Measurements from ENCODE around the gene P4HTM.

The P4HTM gene

DNA sequence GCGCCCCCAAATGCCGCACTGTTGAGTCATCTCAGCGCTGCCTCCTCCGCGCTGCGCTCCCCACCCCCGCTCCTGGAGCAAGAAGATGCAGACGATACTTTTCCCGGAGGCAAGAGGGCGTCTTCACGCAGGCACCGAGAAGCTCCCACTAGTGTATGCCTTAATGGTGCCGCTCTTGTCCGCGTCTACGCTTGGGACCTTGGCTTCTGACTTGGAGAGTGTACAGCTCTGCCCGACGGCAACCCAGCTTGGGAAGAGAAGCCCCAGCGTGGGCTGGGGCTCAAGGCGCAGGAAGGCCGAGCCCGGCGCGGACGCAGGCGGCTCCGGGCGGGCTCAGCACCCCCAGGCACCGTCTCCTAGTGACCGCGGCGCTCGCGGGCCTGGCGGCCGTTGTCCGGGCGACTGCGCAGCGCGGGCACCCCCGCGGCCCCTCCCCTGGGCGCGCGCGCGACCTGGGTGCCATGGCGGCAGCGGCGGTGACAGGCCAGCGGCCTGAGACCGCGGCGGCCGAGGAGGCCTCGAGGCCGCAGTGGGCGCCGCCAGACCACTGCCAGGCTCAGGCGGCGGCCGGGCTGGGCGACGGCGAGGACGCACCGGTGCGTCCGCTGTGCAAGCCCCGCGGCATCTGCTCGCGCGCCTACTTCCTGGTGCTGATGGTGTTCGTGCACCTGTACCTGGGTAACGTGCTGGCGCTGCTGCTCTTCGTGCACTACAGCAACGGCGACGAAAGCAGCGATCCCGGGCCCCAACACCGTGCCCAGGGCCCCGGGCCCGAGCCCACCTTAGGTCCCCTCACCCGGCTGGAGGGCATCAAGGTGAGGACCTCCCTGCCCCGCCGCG, at the start of gene P4HTM:
P4HTM (plus strand) TSS at position 446 of the 840 bp plus-strand sequence; CDS start at position 462, 16 bp downstream.
- no peak for DNase-seq

- DNase-seq = no peak
These were observed 44.6 kb upstream of the P4HTM start for GRCh38 chr3:48945432-48945831.

DNA sequence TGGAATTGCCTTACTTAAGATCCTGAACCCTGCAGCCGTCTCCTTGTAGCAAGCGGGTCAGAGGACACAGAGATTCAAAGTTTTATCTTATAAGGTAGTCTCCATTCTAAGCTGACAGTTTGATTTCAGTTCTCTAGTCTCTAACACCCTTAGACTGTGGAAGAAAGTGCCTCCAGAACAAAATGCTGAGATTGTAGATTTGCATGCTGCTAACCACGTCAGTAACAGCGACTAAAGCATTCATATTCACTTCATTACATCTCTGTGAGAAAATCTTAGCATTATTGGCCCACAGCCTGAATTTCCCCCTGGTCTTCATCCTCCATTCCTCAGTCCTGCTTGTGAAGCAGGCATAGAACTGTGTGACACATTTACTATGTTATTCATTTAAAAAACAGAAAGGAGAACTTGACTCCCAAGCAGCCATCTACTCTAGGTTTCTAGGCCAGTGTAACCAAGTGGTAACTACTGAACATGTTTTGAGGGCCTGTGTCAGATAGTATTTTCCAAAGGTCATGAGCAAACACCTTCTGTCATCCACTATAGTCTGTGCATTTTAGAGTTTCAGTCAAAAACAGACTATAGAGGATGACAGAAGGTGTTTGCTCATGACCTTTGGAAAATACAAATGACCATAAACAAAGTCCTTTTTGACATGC, 44.0 kb upstream of the P4HTM start:
- DNase-seq = no peak

GRCh38 chr3:48949376-48949717, 40.7 kb upstream of the P4HTM start:
- no peak for DNase-seq

DNA sequence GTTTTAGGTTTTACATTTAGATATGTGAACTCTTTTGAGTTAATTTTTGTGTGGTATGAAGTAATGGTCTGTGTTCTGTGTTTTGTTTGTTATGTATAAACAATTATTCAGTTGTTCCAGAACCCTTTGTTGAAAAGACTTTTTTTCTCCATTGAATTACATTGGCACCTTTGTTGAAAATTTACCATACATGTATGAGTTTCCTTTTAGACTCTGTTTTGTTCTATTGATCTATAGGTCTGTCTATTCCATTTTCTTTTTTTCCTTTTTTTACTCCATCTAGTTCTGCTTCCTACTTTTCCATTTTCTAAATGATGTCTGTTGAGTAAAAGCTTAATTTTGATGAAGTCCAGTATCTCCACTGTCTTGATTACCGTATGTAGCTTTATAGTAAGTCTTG, 40.0 kb upstream of the P4HTM start:
- no peak for DNase-seq

GRCh38 chr3:48951764-48952163, 38.3 kb upstream of the P4HTM start:
- no peak for DNase-seq

- no peak for DNase-seq
These were observed 37.4 kb upstream of the P4HTM start for GRCh38 chr3:48952510-48953118.

DNA sequence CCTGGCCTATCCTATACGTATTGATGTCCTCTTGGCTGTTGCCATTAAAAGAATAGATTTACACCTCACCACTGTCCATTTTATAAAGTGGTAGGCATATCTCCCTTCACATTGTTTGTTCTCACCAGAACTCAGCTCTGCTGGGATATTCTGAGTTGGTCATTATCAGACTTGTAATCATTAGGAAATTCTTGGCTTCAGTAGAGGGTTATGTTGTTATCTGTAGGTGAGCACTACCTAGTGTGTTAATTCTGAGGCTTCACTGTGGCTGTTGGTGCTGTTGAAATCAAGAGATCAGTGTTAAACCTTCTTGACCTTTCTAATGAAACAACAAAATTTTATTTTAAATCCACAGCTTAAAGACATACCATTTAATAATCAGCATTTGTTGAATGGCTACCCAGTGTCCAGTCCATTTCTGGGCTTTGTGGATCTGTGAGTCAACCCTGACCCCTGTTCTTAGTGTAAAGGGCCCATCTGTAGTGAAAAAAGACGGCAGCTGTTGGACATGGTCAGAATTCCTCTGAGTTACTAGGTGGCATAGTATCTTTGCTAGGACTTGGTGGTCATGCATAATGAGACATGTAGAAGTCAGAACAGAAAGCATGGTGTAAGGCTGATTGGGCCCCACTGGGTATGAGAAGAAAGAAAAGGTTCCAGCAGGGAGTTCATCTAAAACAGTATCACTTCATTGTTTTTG, 32.9 kb upstream of the P4HTM start:
- DNase-seq = no peak

- DNase-seq = no peak
These were observed 29.1 kb upstream of the P4HTM start for GRCh38 chr3:48960841-48961413.

DNA sequence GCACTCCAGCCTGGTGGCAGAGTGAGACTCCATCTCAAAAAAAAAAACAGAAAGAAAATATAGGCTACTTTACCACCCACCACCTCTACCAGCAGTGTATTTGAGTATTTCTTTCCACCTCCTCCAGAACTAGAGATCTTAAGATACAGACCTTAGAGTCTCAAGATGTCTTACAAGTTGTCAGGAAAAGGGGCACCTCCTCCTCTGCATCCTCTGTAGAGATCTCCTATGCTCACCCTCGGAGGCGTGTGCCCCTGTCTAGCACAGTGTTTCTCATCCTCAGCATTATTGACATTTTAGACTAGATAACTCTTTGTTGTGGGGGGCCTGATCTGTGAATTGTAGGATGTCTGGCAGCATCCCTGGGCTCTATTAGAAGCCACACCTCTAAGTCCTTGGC, 27.7 kb upstream of the P4HTM start:
- no peak for DNase-seq

- no peak for DNase-seq
These were observed 27.1 kb upstream of the P4HTM start for GRCh38 chr3:48962939-48963338.

GRCh38 chr3:48963591-48963990, 26.4 kb upstream of the P4HTM start:
- DNase-seq = no peak

DNA sequence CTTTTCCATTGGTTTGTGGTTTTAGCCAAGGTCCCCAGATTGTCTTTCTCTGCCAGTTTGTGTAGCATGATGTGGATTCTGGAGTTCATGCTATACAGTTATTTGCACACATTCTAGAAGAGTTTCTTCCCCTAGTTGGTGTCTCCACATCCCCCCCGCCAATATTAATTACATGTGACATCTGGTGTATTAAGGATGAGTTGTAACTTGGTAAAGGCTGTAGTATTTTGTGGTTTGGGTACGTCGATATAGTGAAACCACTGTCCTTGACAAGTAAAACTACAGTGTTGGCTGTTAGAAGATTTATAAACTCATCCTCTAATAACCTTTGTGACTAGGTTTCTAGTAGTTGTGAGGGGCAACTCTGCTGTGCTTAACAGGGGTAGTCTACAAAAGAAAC, 23.7 kb upstream of the P4HTM start:
- DNase-seq = no peak

GRCh38 chr3:48966876-48967361, 23.1 kb upstream of the P4HTM start:
- no peak for DNase-seq

GRCh38 chr3:48970586-48970985, 19.5 kb upstream of the P4HTM start:
- no peak for DNase-seq

GRCh38 chr3:48974076-48974864, 15.8 kb upstream of the P4HTM start:
- DNase-seq = no peak

DNA sequence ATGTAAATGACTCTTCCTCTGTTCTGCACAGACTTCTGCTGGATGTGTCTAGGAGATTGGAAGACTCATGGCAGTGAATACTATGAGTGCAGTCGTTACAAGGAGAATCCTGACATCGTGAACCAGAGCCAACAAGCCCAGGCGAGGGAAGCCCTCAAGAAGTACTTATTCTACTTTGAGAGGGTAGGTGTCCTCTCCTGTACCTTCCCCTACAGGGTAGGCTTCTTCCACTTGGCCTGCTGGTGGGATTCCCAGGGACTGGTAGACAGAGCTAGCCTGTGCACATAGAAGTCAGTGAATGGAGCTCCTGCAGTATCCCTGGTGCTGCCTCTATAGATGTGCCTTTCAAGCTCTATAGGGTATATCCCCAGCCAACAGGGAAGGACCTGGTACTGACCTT, 10.6 kb upstream of the P4HTM start:
- no peak for DNase-seq

- no peak for DNase-seq
These were observed 9.7 kb upstream of the P4HTM start for GRCh38 chr3:48980295-48980694.

DNA sequence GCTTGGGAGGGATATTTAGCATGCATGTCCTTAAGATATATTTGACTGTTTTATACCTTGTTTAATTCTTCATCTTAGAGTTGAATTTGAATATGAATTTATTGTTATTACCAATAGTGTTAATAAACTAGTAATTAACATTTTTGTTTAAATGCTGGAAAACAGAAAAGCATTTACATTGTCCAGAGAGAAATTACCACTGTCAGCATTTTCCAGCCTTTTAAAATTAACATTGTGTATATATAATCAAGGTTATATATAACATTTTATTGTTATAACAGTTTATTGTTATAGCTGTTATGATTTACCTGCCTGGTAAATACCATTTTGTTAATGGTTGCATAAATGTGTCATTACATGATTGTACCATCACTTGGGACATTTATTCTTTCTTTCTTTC, 8.0 kb upstream of the P4HTM start:
- DNase-seq = no peak

GRCh38 chr3:48982686-48983085, 7.4 kb upstream of the P4HTM start:
- DNase-seq = no peak

- no peak for DNase-seq
These were observed 6.9 kb upstream of the P4HTM start for GRCh38 chr3:48983096-48983495.

DNA sequence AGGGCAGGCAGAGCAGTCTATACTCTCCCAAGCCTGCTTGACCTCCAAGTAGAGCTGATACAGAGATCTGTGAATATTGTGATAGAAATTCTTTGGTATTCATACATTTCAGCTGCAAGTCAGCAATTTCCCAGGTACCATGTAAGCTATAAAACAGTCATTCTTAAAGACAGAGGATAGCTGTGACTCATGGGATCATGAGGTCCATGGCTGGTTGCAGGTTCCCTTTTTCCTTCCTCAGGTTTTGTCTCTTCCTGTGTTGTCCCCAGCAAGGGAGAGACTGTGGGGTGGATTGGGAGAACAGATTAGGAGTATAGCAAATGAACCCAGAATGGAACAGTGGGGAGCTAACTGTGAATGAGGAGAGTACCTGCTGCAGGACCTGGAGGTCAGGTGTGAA, 5.4 kb upstream of the P4HTM start:
- no peak for DNase-seq

Data from NCI-H2029 treated with DMSO at 0.1 percent for 48 hours (cell line).